Measurements from ENCODE around the gene FBXL16. TPM values are rescaled to one million over a fixed set of nuclear protein-coding genes. Genes with fewer than 3 reads are reported as not detected.

Gene FBXL16
- total RNA-seq, 1 donor from 2014 or later, result 85.1 TPM

GRCh38 chr16:667113-667779, 38.4 kb downstream of the FBXL16 start:
- Mint-ChIP-seq H3K27ac (ENCODE audit: unreplicated experiment) (peak overlapping the region; percentile 76), H3K4me3 (ENCODE audit: unreplicated experiment) (no peak overlapping the region), H3K4me1 (ENCODE audit: low read depth, unreplicated experiment) (peaks cover 3% of the 10 kb centered on the region), H3K9me3 (ENCODE audit: unreplicated experiment) (peaks cover 2% of the 10 kb centered on the region), H3K36me3 (ENCODE audit: unreplicated experiment) (no peaks in the 10 kb centered on the region), H3K27me3 (ENCODE audit: unreplicated experiment) (peaks cover 7% of the 10 kb centered on the region)
- TF ChIP-seq CTCF (IDR thresholded peaks at IDR 0.05; ENCODE audit: partially characterized antibody, unreplicated experiment), result no peak
- DNase-seq, result no peak

- peaks cover 2% of the 10 kb centered on the region for H3K9me3 Mint-ChIP-seq (ENCODE audit: unreplicated experiment)
- peaks cover 3% of the 10 kb centered on the region for H3K4me1 Mint-ChIP-seq (ENCODE audit: low read depth, unreplicated experiment)
- H3K36me3 Mint-ChIP-seq (ENCODE audit: unreplicated experiment), result no peaks in the 10 kb centered on the region
- no peak for TF ChIP-seq CTCF (IDR thresholded peaks at IDR 0.05; ENCODE audit: partially characterized antibody, unreplicated experiment)
- H3K27me3 Mint-ChIP-seq (ENCODE audit: unreplicated experiment), result peaks cover 7% of the 10 kb centered on the region
- no peak overlapping the region for H3K4me3 Mint-ChIP-seq (ENCODE audit: unreplicated experiment)
- DNase-seq, result no peak
- H3K27ac Mint-ChIP-seq (ENCODE audit: unreplicated experiment), result no peak overlapping the region
Observed at GRCh38 chr16:666572-666971, 39.0 kb downstream of the FBXL16 start.

DNA sequence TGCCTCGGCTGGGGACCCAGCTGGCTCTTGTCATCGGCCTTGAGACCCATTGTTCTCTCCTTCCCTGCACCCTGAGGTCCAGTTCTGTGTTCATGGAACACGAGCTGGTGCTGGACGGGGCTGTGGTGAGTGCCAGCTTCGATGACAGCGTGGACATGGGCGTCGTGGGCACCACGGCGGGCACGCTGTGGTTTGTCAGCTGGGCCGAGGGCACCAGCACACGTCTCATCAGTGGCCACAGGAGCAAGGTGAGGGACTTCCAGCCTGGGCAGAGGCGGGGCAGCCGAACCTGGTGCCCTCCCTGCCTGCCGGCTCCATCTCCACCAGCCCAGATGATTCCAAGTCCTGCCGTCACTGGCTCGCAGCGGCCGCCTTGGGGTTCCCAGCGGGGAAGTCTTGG, 43.0 kb downstream of the FBXL16 start:
- Mint-ChIP-seq H3K4me3 (ENCODE audit: unreplicated experiment) (no peak overlapping the region), H3K36me3 (ENCODE audit: unreplicated experiment) (no peaks in the 10 kb centered on the region), H3K27me3 (ENCODE audit: unreplicated experiment) (peaks cover 5% of the 10 kb centered on the region), H3K4me1 (ENCODE audit: low read depth, unreplicated experiment) (peaks cover 2% of the 10 kb centered on the region), H3K27ac (ENCODE audit: unreplicated experiment) (no peak overlapping the region), H3K9me3 (ENCODE audit: unreplicated experiment) (peaks cover 2% of the 10 kb centered on the region)
- TF ChIP-seq CTCF (IDR thresholded peaks at IDR 0.05; ENCODE audit: partially characterized antibody, unreplicated experiment), result no peak
- no peak for DNase-seq

- H3K27me3 Mint-ChIP-seq (ENCODE audit: unreplicated experiment), result peaks cover 5% of the 10 kb centered on the region
- no peak for DNase-seq
- H3K9me3 Mint-ChIP-seq (ENCODE audit: unreplicated experiment), result peaks cover 2% of the 10 kb centered on the region
- TF ChIP-seq CTCF (IDR thresholded peaks at IDR 0.05; ENCODE audit: partially characterized antibody, unreplicated experiment), result no peak
- no peak overlapping the region for H3K4me3 Mint-ChIP-seq (ENCODE audit: unreplicated experiment)
- H3K36me3 Mint-ChIP-seq (ENCODE audit: unreplicated experiment), result no peaks in the 10 kb centered on the region
- H3K27ac Mint-ChIP-seq (ENCODE audit: unreplicated experiment), result no peak overlapping the region
- H3K4me1 Mint-ChIP-seq (ENCODE audit: low read depth, unreplicated experiment), result peaks cover 1% of the 10 kb centered on the region
Observed at GRCh38 chr16:662095-662494, 43.5 kb downstream of the FBXL16 start.

GRCh38 chr16:661184-661821, 44.3 kb downstream of the FBXL16 start:
- Mint-ChIP-seq H3K27me3 (ENCODE audit: unreplicated experiment) (peaks cover 5% of the 10 kb centered on the region), H3K4me3 (ENCODE audit: unreplicated experiment) (no peak overlapping the region), H3K9me3 (ENCODE audit: unreplicated experiment) (peaks cover 2% of the 10 kb centered on the region), H3K36me3 (ENCODE audit: unreplicated experiment) (no peaks in the 10 kb centered on the region), H3K4me1 (ENCODE audit: low read depth, unreplicated experiment) (peaks cover 1% of the 10 kb centered on the region), H3K27ac (ENCODE audit: unreplicated experiment) (no peak overlapping the region)
- peak; percentile 34 for TF ChIP-seq CTCF (IDR thresholded peaks at IDR 0.05; ENCODE audit: partially characterized antibody, unreplicated experiment)
- DNase-seq, result no peak
